ENCODE measurements around the gene CTNNA2. TPM values are rescaled to one million over a fixed set of nuclear protein-coding genes. Genes with fewer than 3 reads are reported as not detected.

CTNNA2 gene
- total RNA-seq, 1 experiment from 2014 or later = 5.5 TPM

- TF ChIP-seq CTCF (conservative IDR thresholded peaks at IDR 0.05) = no peak
- no peak overlapping the region for H2BK5ac ChIP-seq (ENCODE audit: insufficient read length, low read length)
- no peak overlapping the region for H4K5ac ChIP-seq (ENCODE audit: insufficient read length, low read depth, low read length)
- no peaks in the 10 kb centered on the region for H3K79me1 ChIP-seq (ENCODE audit: insufficient read depth, low read depth, low read length, poor library complexity, severe bottlenecking)
- Mint-ChIP-seq H3K27me3 (ENCODE audit: low read depth) (no peaks in the 10 kb centered on the region), H3K4me3 (no peak overlapping the region), H3K36me3 (ENCODE audit: insufficient read depth in 1 of 3, low read depth in 3 of 3) (no peaks in the 10 kb centered on the region), H3K9me3 (no peaks in the 10 kb centered on the region), H3K4me1 (peaks cover 12 to 20% of the 10 kb centered on the region in 2 experiments), H3K27ac (no peak overlapping the region)
- no peak overlapping the region for H2AK5ac ChIP-seq (ENCODE audit: insufficient read length, low read length)
- H3K4ac ChIP-seq (ENCODE audit: low read depth, low read length) = no peak overlapping the region
- no peak overlapping the region for H3K27ac ChIP-seq (ENCODE audit: insufficient read length, low read depth, low read length)
- no peak overlapping the region for H4K8ac ChIP-seq (replicated peaks; ENCODE audit: insufficient read length, low read depth, low read length)
- H2BK15ac ChIP-seq (ENCODE audit: low read depth, low read length) = no peak overlapping the region
- no peak overlapping the region for H3K23ac ChIP-seq (ENCODE audit: insufficient read length, low read depth, low read length)
- no peaks in the 10 kb centered on the region for H3K79me2 ChIP-seq (ENCODE audit: insufficient read depth, low read length)
- H3K27me3 ChIP-seq (ENCODE audit: insufficient read depth, low read length) = no peaks in the 10 kb centered on the region
- no peak overlapping the region for H3K14ac ChIP-seq (ENCODE audit: insufficient read depth, low read length)
- no peaks in the 10 kb centered on the region for H4K20me1 ChIP-seq (ENCODE audit: control insufficient read depth, insufficient read depth, insufficient read length)
- WGBS (ENCODE audit: extremely low coverage, insufficient read length, low lambda C conversion rate) = no CpG with 5 or more reads among the region's 5 CpGs
- no peaks in the 10 kb centered on the region for H3K9me3 ChIP-seq (ENCODE audit: control insufficient read depth, low read depth, low read length)
- peaks cover 2% of the 10 kb centered on the region; the same call in 1 of the 2 replicates for H3K4me1 ChIP-seq (ENCODE audit: insufficient read depth, low read length)
- no peak overlapping the region for H2AFZ ChIP-seq (ENCODE audit: low read length)
- H2BK120ac ChIP-seq (ENCODE audit: low read depth, low read length, poor library complexity, severe bottlenecking) = no peak overlapping the region
- no peak overlapping the region for H3K4me2 ChIP-seq (ENCODE audit: insufficient read depth, insufficient read length, low read length)
- H3K18ac ChIP-seq (ENCODE audit: insufficient read length, low read depth, low read length) = no peak overlapping the region
- no peak overlapping the region for H3T11ph ChIP-seq (ENCODE audit: low read length)
- H3K23me2 ChIP-seq (ENCODE audit: insufficient read length, low read depth, low read length, poor library complexity, severe bottlenecking) = no peaks in the 10 kb centered on the region
- H3K9ac ChIP-seq (ENCODE audit: extremely low read depth, insufficient read length, low read length) = no peak overlapping the region
- no peak overlapping the region for H2BK20ac ChIP-seq (ENCODE audit: low read depth, low read length, poor library complexity, severe bottlenecking)
- no peak overlapping the region for H2BK12ac ChIP-seq (ENCODE audit: insufficient read length, low read depth, low read length)
- no peak for DNase-seq
- no peak overlapping the region for H4K91ac ChIP-seq (ENCODE audit: insufficient read length, low read depth, low read length)
- H3K56ac ChIP-seq (ENCODE audit: insufficient read length, low read depth, low read length) = no peak overlapping the region
These were observed 452.1 kb downstream of the CTNNA2 start for GRCh38 chr2:79964966-79965365.

All from H9 (cell line).